ENCODE results near the gene RPUSD1. TPM values are rescaled to one million over a fixed set of nuclear protein-coding genes. Genes with fewer than 3 reads are reported as not detected.

RPUSD1 gene
- total and polyA plus RNA-seq, 4 donors: 6.8 to 20.3 (median 12.8) TPM

GRCh38 chr16:763369-764183, 24.6 kb downstream of the RPUSD1 start:
- Histone ChIP-seq H3K4me3 (ENCODE audit: low read length in 2 of 2) (no peak overlapping the region), H3K36me3 (ENCODE audit: control insufficient read depth in 1 of 2, insufficient read depth in 2 of 2, low read length in 1 of 2) (no peaks in the 10 kb centered on the region), H3K27ac (ENCODE audit: low read depth in 1 of 2, low read length in 2 of 2) (no peak overlapping the region), H3K27me3 (ENCODE audit: control insufficient read depth in 1 of 2, insufficient read depth in 2 of 2, low read length in 1 of 2) (no peaks in the 10 kb centered on the region), H3K9me3 (ENCODE audit: control insufficient read depth, low read length) (no peaks in the 10 kb centered on the region), H3K4me1 (ENCODE audit: control insufficient read depth in 1 of 2, insufficient read depth in 2 of 2, low read length in 2 of 2) (no peaks in the 10 kb centered on the region)
- 69 to 77% methylated on average over 14 to 21 of the region's 21 CpGs for WGBS, 2 donors
- intact Hi-C loops (cut with DNase I): no loop called here
- DNase-seq (no peak), ATAC-seq (ENCODE audit: low FRiP score) (no peak)

GRCh38 chr16:762595-763268, 25.4 kb downstream of the RPUSD1 start:
- Histone ChIP-seq H3K9me3 (ENCODE audit: control insufficient read depth, low read length) (no peaks in the 10 kb centered on the region), H3K27me3 (ENCODE audit: control insufficient read depth in 1 of 2, insufficient read depth in 2 of 2, low read length in 1 of 2) (no peaks in the 10 kb centered on the region), H3K27ac (ENCODE audit: low read depth in 1 of 2, low read length in 2 of 2) (no peak overlapping the region), H3K4me3 (ENCODE audit: low read length in 2 of 2) (no peak overlapping the region), H3K4me1 (ENCODE audit: control insufficient read depth in 1 of 2, insufficient read depth in 2 of 2, low read length in 2 of 2) (no peaks in the 10 kb centered on the region), H3K36me3 (ENCODE audit: control insufficient read depth in 1 of 2, insufficient read depth in 2 of 2, low read length in 1 of 2) (no peaks in the 10 kb centered on the region)
- ATAC-seq (ENCODE audit: low FRiP score) (no peak), DNase-seq (no peak)
- intact Hi-C loops (cut with DNase I): no loop called here
- 77 to 79% methylated on average over 17 of the region's 17 CpGs for WGBS, 2 donors

GRCh38 chr16:761625-762513, 26.3 kb downstream of the RPUSD1 start:
- ATAC-seq (ENCODE audit: low FRiP score): no peak
- intact Hi-C loops (cut with DNase I): no loop called here
- Histone ChIP-seq H3K27ac (ENCODE audit: low read depth in 1 of 2, low read length in 2 of 2) (no peak overlapping the region), H3K4me1 (ENCODE audit: control insufficient read depth in 1 of 2, insufficient read depth in 2 of 2, low read length in 2 of 2) (no peaks in the 10 kb centered on the region), H3K36me3 (ENCODE audit: control insufficient read depth in 1 of 2, insufficient read depth in 2 of 2, low read length in 1 of 2) (no peaks in the 10 kb centered on the region), H3K27me3 (ENCODE audit: control insufficient read depth in 1 of 2, insufficient read depth in 2 of 2, low read length in 1 of 2) (no peaks in the 10 kb centered on the region), H3K9me3 (ENCODE audit: control insufficient read depth, low read length) (no peaks in the 10 kb centered on the region), H3K4me3 (ENCODE audit: low read length in 2 of 2) (no peak overlapping the region)
- DNase-seq: no peak
- 65 to 69% methylated on average over 22 of the region's 22 CpGs for WGBS, 2 donors

GRCh38 chr16:760545-761343, 27.4 kb downstream of the RPUSD1 start, which contains the start of gene MSLN:
Gene MSLN (plus strand): TSS chr16:760734. CDS start chr16:762681, 1,947 bp downstream.
- Histone ChIP-seq H3K9me3 (ENCODE audit: control insufficient read depth, low read length) (no peaks in the 10 kb centered on the region), H3K36me3 (ENCODE audit: control insufficient read depth in 1 of 2, insufficient read depth in 2 of 2, low read length in 1 of 2) (no peaks in the 10 kb centered on the region), H3K27ac (ENCODE audit: low read depth in 1 of 2, low read length in 2 of 2) (no peak within 1 kb of the TSS), H3K27me3 (ENCODE audit: control insufficient read depth in 1 of 2, insufficient read depth in 2 of 2, low read length in 1 of 2) (no peaks in the 10 kb centered on the region), H3K4me3 (ENCODE audit: low read length in 2 of 2) (no peak within 1 kb of the TSS), H3K4me1 (ENCODE audit: control insufficient read depth in 1 of 2, insufficient read depth in 2 of 2, low read length in 2 of 2) (no peaks in the 10 kb centered on the region)
- ATAC-seq (ENCODE audit: low FRiP score): peak; percentile 15
- intact Hi-C loops (cut with DNase I): no loop called here
- DNase-seq: no peak
- 68 to 74% methylated on average over 37 of the region's 37 CpGs for WGBS, 2 donors

GRCh38 chr16:760065-760464, 28.1 kb downstream of the RPUSD1 start:
- Histone ChIP-seq H3K27ac (ENCODE audit: low read depth in 1 of 2, low read length in 2 of 2) (no peak overlapping the region), H3K9me3 (ENCODE audit: control insufficient read depth, low read length) (no peaks in the 10 kb centered on the region), H3K36me3 (ENCODE audit: control insufficient read depth in 1 of 2, insufficient read depth in 2 of 2, low read length in 1 of 2) (no peaks in the 10 kb centered on the region), H3K4me1 (ENCODE audit: control insufficient read depth in 1 of 2, insufficient read depth in 2 of 2, low read length in 2 of 2) (no peaks in the 10 kb centered on the region), H3K27me3 (ENCODE audit: control insufficient read depth in 1 of 2, insufficient read depth in 2 of 2, low read length in 1 of 2) (no peaks in the 10 kb centered on the region), H3K4me3 (ENCODE audit: low read length in 2 of 2) (no peak overlapping the region)
- intact Hi-C loops (cut with DNase I): no loop called here
- no peak for ATAC-seq (ENCODE audit: low FRiP score)
- no peak for DNase-seq
- 75 to 81% methylated on average over 15 of the region's 15 CpGs for WGBS, 2 donors

- H3K4me1 ChIP-seq (ENCODE audit: control insufficient read depth in 1 of 2, insufficient read depth in 2 of 2, low read length in 2 of 2): no peaks in the 10 kb centered on the region
- DNase-seq (no peak), ATAC-seq (ENCODE audit: low FRiP score) (no peak)
- H3K27ac ChIP-seq (ENCODE audit: low read depth in 1 of 2, low read length in 2 of 2): no peak overlapping the region
- no peaks in the 10 kb centered on the region for H3K9me3 ChIP-seq (ENCODE audit: control insufficient read depth, low read length)
- intact Hi-C loops (cut with DNase I): no loop called here
- no peaks in the 10 kb centered on the region for H3K36me3 ChIP-seq (ENCODE audit: control insufficient read depth in 1 of 2, insufficient read depth in 2 of 2, low read length in 1 of 2)
- H3K4me3 ChIP-seq (ENCODE audit: low read length in 2 of 2): no peak overlapping the region
- H3K27me3 ChIP-seq (ENCODE audit: control insufficient read depth in 1 of 2, insufficient read depth in 2 of 2, low read length in 1 of 2): no peaks in the 10 kb centered on the region
- 85 to 88% methylated on average over 34 of the region's 34 CpGs for WGBS, 2 donors
These were observed 28.9 kb downstream of the RPUSD1 start for GRCh38 chr16:759110-759910.

- DNase-seq: no peak
- WGBS, 2 donors: 91 to 95% methylated on average over 5 of the region's 5 CpGs
- Histone ChIP-seq H3K4me3 (ENCODE audit: low read length in 2 of 2) (no peak overlapping the region), H3K27ac (ENCODE audit: low read depth in 1 of 2, low read length in 2 of 2) (no peak overlapping the region), H3K4me1 (ENCODE audit: control insufficient read depth in 1 of 2, insufficient read depth in 2 of 2, low read length in 2 of 2) (no peaks in the 10 kb centered on the region), H3K27me3 (ENCODE audit: control insufficient read depth in 1 of 2, insufficient read depth in 2 of 2, low read length in 1 of 2) (no peaks in the 10 kb centered on the region), H3K36me3 (ENCODE audit: control insufficient read depth in 1 of 2, insufficient read depth in 2 of 2, low read length in 1 of 2) (no peaks in the 10 kb centered on the region), H3K9me3 (ENCODE audit: control insufficient read depth, low read length) (no peaks in the 10 kb centered on the region)
- ATAC-seq (ENCODE audit: low FRiP score): no peak
- intact Hi-C loops (cut with DNase I): no loop called here
These were observed 31.8 kb downstream of the RPUSD1 start for GRCh38 chr16:756428-756827.

All from aorta (tissue), 5 donors.